Measurements from ENCODE around the gene KIAA1217. TPM values are rescaled to one million over a fixed set of nuclear protein-coding genes. Genes with fewer than 3 reads are reported as not detected.

The KIAA1217 gene
- polyA plus RNA-seq, 1 of the 3 experiments (the other 2 are of a cell fraction): 7.2 TPM

- no peak overlapping the region for H2AFZ ChIP-seq (ENCODE audit: low read depth)
- ChIA-PET CTCF (no interaction called here), POLR2A (no interaction called here)
- no peak overlapping the region for H3K4me3 ChIP-seq (ENCODE audit: low read depth in 2 of 2, low read length in 1 of 2)
- H3K9me3 ChIP-seq: no peaks in the 10 kb centered on the region
- TF ChIP-seq FOSL2 (IDR thresholded peaks at IDR 0.05; ENCODE audit: borderline replicate concordance, low read depth): no peak
- no peak for TF ChIP-seq RCOR1 (IDR thresholded peaks at IDR 0.05; ENCODE audit: low read length)
- H3K4me2 ChIP-seq: no peak overlapping the region
- no peaks in the 10 kb centered on the region for H3K9me2 ChIP-seq
- 58% methylated on average over 4 of the region's 4 CpGs for WGBS (ENCODE audit: low lambda C conversion rate)
- DNase-seq: no peak
- peaks cover 0 to 4% of the 10 kb centered on the region in 2 experiments; a peak in 1 of 4 replicates for H3K4me1 ChIP-seq (ENCODE audit: control insufficient read depth in 1 of 2, insufficient read depth in 2 of 2, low read depth in 1 of 2, low read length in 1 of 2)
- no peaks in the 10 kb centered on the region for H3K27me3 ChIP-seq (ENCODE audit: insufficient read depth)
- peaks cover 2% of the 10 kb centered on the region; the same call in 1 of the 2 replicates for H3K79me2 ChIP-seq (ENCODE audit: insufficient read depth)
- H4K20me1 ChIP-seq (ENCODE audit: insufficient read depth): no peaks in the 10 kb centered on the region
- no peak overlapping the region for H3K9ac ChIP-seq
- peaks cover 0 to 5% of the 10 kb centered on the region in 2 experiments for H3K36me3 ChIP-seq (replicated peaks in 1 of 2; ENCODE audit: control insufficient read depth in 1 of 2, insufficient read depth in 2 of 2, low read length in 1 of 2)
- no peak overlapping the region for H3K27ac ChIP-seq (ENCODE audit: low read depth in 2 of 2, low read length in 1 of 2)
- H3F3A ChIP-seq (replicated peaks; ENCODE audit: insufficient read depth): no peaks in the 10 kb centered on the region
These were observed 270.9 kb downstream of the KIAA1217 start for GRCh38 chr10:24479806-24480205.

- no peak overlapping the region for H3K4me3 ChIP-seq (ENCODE audit: low read depth in 2 of 2, low read length in 1 of 2)
- H3K9ac ChIP-seq: no peak overlapping the region
- no peaks in the 10 kb centered on the region for H3F3A ChIP-seq (replicated peaks; ENCODE audit: insufficient read depth)
- TF ChIP-seq TAF1 (IDR thresholded peaks at IDR 0.05; ENCODE audit: borderline replicate concordance, low read depth, low read length) (no peak), JUND (IDR thresholded peaks at IDR 0.05) (no peak), POLR2AphosphoS5 (IDR thresholded peaks at IDR 0.05; ENCODE audit: low read depth, low read length) (no peak), CTCF (IDR thresholded peaks at IDR 0.05) (no peak), MXI1 (IDR thresholded peaks at IDR 0.05; ENCODE audit: low read depth, low read length) (no peak), FOXJ3 (CRISPR knock-in tag; IDR thresholded peaks at IDR 0.05) (no peak), FOSL2 (IDR thresholded peaks at IDR 0.05; ENCODE audit: borderline replicate concordance, low read depth) (no peak), GABPA (IDR thresholded peaks at IDR 0.05; ENCODE audit: low read depth) (no peak), GATA2 (CRISPR knock-in tag; IDR thresholded peaks at IDR 0.05) (no peak), SMC3 (IDR thresholded peaks at IDR 0.05; ENCODE audit: low read depth, low read length) (no peak), FOXM1 (IDR thresholded peaks at IDR 0.05; ENCODE audit: low read depth) (no peak), MAX (IDR thresholded peaks at IDR 0.05; ENCODE audit: low read depth) (no peak), RCOR1 (IDR thresholded peaks at IDR 0.05; ENCODE audit: low read length) (no peak)
- TF ChIP-seq, protein P1, sequence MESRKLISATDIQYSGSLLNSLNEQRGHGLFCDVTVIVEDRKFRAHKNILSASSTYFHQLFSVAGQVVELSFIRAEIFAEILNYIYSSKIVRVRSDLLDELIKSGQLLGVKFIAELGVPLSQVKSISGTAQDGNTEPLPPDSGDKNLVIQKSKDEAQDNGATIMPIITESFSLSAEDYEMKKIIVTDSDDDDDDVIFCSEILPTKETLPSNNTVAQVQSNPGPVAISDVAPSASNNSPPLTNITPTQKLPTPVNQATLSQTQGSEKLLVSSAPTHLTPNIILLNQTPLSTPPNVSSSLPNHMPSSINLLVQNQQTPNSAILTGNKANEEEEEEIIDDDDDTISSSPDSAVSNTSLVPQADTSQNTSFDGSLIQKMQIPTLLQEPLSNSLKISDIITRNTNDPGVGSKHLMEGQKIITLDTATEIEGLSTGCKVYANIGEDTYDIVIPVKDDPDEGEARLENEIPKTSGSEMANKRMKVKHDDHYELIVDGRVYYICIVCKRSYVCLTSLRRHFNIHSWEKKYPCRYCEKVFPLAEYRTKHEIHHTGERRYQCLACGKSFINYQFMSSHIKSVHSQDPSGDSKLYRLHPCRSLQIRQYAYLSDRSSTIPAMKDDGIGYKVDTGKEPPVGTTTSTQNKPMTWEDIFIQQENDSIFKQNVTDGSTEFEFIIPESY (IDR thresholded peaks at IDR 0.05; ENCODE audit: borderline replicate concordance, low read depth): no peak
- TF ChIP-seq, protein P2, sequence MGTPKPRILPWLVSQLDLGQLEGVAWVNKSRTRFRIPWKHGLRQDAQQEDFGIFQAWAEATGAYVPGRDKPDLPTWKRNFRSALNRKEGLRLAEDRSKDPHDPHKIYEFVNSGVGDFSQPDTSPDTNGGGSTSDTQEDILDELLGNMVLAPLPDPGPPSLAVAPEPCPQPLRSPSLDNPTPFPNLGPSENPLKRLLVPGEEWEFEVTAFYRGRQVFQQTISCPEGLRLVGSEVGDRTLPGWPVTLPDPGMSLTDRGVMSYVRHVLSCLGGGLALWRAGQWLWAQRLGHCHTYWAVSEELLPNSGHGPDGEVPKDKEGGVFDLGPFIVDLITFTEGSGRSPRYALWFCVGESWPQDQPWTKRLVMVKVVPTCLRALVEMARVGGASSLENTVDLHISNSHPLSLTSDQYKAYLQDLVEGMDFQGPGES (IDR thresholded peaks at IDR 0.05; ENCODE audit: low read depth, low read length): no peak
- no peaks in the 10 kb centered on the region for H3K9me2 ChIP-seq
- 93% methylated on average over 3 of the region's 3 CpGs for WGBS (ENCODE audit: low lambda C conversion rate)
- H3K27ac ChIP-seq (ENCODE audit: low read depth in 2 of 2, low read length in 1 of 2): no peak overlapping the region
- peaks cover 5% of the 10 kb centered on the region; the same call in 1 of the 2 replicates for H3K79me2 ChIP-seq (ENCODE audit: insufficient read depth)
- no peaks in the 10 kb centered on the region for H3K9me3 ChIP-seq
- H3K4me1 ChIP-seq (ENCODE audit: control insufficient read depth in 1 of 2, insufficient read depth in 2 of 2, low read depth in 1 of 2, low read length in 1 of 2): peaks cover 0 to 4% of the 10 kb centered on the region in 2 experiments; a peak in 1 of 4 replicates
- H3K36me3 ChIP-seq (replicated peaks in 1 of 2; ENCODE audit: control insufficient read depth in 1 of 2, insufficient read depth in 2 of 2, low read length in 1 of 2): peaks cover 0 to 2% of the 10 kb centered on the region in 2 experiments
- no peaks in the 10 kb centered on the region for H4K20me1 ChIP-seq (ENCODE audit: insufficient read depth)
- H3K4me2 ChIP-seq: no peak overlapping the region
- CTCF ChIA-PET: no interaction called here
- no peak for DNase-seq
- no peak overlapping the region for H2AFZ ChIP-seq (ENCODE audit: low read depth)
- no peaks in the 10 kb centered on the region for H3K27me3 ChIP-seq (ENCODE audit: insufficient read depth)
- POLR2A ChIA-PET: no interaction called here
These were observed 271.5 kb downstream of the KIAA1217 start for GRCh38 chr10:24480447-24480846.
